Natural killer cell (primary cell): ENCODE measurements around the gene SASH1. TPM values are rescaled to one million over a fixed set of nuclear protein-coding genes. Genes with fewer than 3 reads are reported as not detected.

ENCODE experiments used
- ATAC-seq, 3 donors: fragments of 150-1000 bp in 2 of 3; fragments of 200-7000 bp in 1 of 3; cut with Tn5 transposase; 1 replicate in 1 of 3; 2 replicates in 2 of 3; pipeline ENCODE4 v1.10.0; 2021; ENCODE audit warnings: mild to moderate bottlenecking in 2 of 3, moderate library complexity in 2 of 3
- DNase-seq, 2 donors: peaks; one replicate each; pipeline versions ENCODE4 v3.0.0 to v3.0.0-alpha.2; 2013 to 2021; ENCODE audit warnings: mixed read lengths in 1 of 2
- H3K27ac ChIP-seq: one replicate; pipeline ENCODE4 v1.5.1; 2013; ENCODE audit warnings: mild to moderate bottlenecking, low read length
- H3K27me3 ChIP-seq: one replicate; pipeline ENCODE4 v1.6.1; 2013; ENCODE audit warnings: low read length; ENCODE audit not compliant: control insufficient read depth, insufficient read depth
- H3K36me3 ChIP-seq: one replicate; pipeline ENCODE4 v1.6.1; 2013; ENCODE audit warnings: low read length; ENCODE audit not compliant: control insufficient read depth, insufficient read depth
- H3K4me1 ChIP-seq: one replicate; pipeline ENCODE4 v1.6.1; 2013; ENCODE audit warnings: low read length; ENCODE audit not compliant: control insufficient read depth, insufficient read depth
- H3K4me3 ChIP-seq: one replicate; pipeline ENCODE4 v1.5.1; 2013; ENCODE audit warnings: low read length
- H3K9me3 ChIP-seq: one replicate; pipeline ENCODE4 v1.6.1; 2013; ENCODE audit warnings: low read length; ENCODE audit not compliant: control insufficient read depth, insufficient read depth
- H3K27ac Mint-ChIP-seq, 2 donors: one replicate each; pipeline ENCODE4 v1.8.0; 2022; ENCODE audit warnings: mild to moderate bottlenecking in 2 of 2, mixed read lengths in 2 of 2, moderate library complexity in 1 of 2
- H3K27me3 Mint-ChIP-seq, 2 donors: one replicate each; pipeline ENCODE4 v1.8.0; 2022; ENCODE audit warnings: low read depth in 2 of 2, mixed read lengths in 2 of 2
- H3K36me3 Mint-ChIP-seq: one replicate; pipeline ENCODE4 v1.8.0; 2022; ENCODE audit warnings: mixed read lengths
- H3K4me1 Mint-ChIP-seq, 2 donors: one replicate each; pipeline ENCODE4 v1.8.0; 2022; ENCODE audit warnings: mixed read lengths in 2 of 2
- H3K4me3 Mint-ChIP-seq: one replicate; pipeline ENCODE4 v1.8.0; 2022; ENCODE audit warnings: mild to moderate bottlenecking, moderate library complexity, mixed read lengths
- H3K9me3 Mint-ChIP-seq, 2 donors: one replicate each; pipeline ENCODE4 v1.8.0; 2022; ENCODE audit warnings: mixed read lengths in 2 of 2
- CTCF ChIP-seq: fragments of 200-600 bp; IDR thresholded peaks from one replicate; pipeline ENCODE4 v1.8.0; 2022; ENCODE audit warnings: antibody characterized with exemption
- WGBS: methylation state at CpG from one replicate; pipeline ENCODE4 v1.1.7; 2013; ENCODE audit warnings: missing lambda C conversion rate; ENCODE audit not compliant: insufficient coverage; 5-methylcytosine and 5-hydroxymethylcytosine counted together
- intact Hi-C: fragments of 100-400 bp; cut with micrococcal nuclease; formaldehyde crosslinking; loops from one replicate; pipeline ENCODE4 v1.14.2; 2022
- total RNA-seq, 4 donors: library from RNA; stranded (reverse); fragments of 120-200 nt in 1 of 4; gene quantifications; one replicate each; pipeline versions ENCODE4 v1.2.3 to v1.2.4, GENCODE V29; 2013 to 2022

SASH1 gene
- total RNA-seq, 3 donors from 2014 or later (not counting 1 experiment from before 2014, with no cell fraction given): 0.63 to 6.2 (median 2.7) TPM

GRCh38 chr6:148493424-148493823 is 150.8 kb downstream of the SASH1 start:
- H3K9me3 Mint-ChIP-seq: no peaks in the 10 kb centered on the region
- Histone ChIP-seq H3K4me1 (no peaks in the 10 kb centered on the region), H3K27me3 (peaks cover 6% of the 10 kb centered on the region), H3K27ac (no peak overlapping the region), H3K9me3 (no peaks in the 10 kb centered on the region), H3K36me3 (no peaks in the 10 kb centered on the region), H3K4me3 (no peak overlapping the region)
- ATAC-seq (no peak), DNase-seq (no peak)
- TF ChIP-seq CTCF: no peak
- 87% methylated on average over 6 of the region's 6 CpGs for WGBS
- intact Hi-C loops: no loop called here
- H3K4me3 Mint-ChIP-seq: no peak overlapping the region
- H3K36me3 Mint-ChIP-seq: no peaks in the 10 kb centered on the region
- H3K27me3 Mint-ChIP-seq: peaks cover 17 to 37% of the 10 kb centered on the region in 2 donors
- H3K4me1 Mint-ChIP-seq: no peaks in the 10 kb centered on the region
- no peak overlapping the region for H3K27ac Mint-ChIP-seq

GRCh38 chr6:148494226-148494625 is 151.6 kb downstream of the SASH1 start:
- Mint-ChIP-seq H3K9me3 (no peaks in the 10 kb centered on the region), H3K27ac (no peak overlapping the region), H3K36me3 (no peaks in the 10 kb centered on the region), H3K4me1 (no peaks in the 10 kb centered on the region), H3K4me3 (no peak overlapping the region), H3K27me3 (peaks cover 12 to 30% of the 10 kb centered on the region in 2 donors)
- H3K27ac ChIP-seq: no peak overlapping the region
- DNase-seq: no peak
- 92% methylated on average over 8 of the region's 8 CpGs for WGBS
- no peaks in the 10 kb centered on the region for H3K9me3 ChIP-seq
- TF ChIP-seq CTCF: no peak
- H3K4me1 ChIP-seq: no peaks in the 10 kb centered on the region
- intact Hi-C loops: no loop called here
- no peak overlapping the region for H3K4me3 ChIP-seq
- no peak for ATAC-seq
- H3K36me3 ChIP-seq: no peaks in the 10 kb centered on the region
- peaks cover 6% of the 10 kb centered on the region for H3K27me3 ChIP-seq

GRCh38 chr6:148495029-148495428 is 152.4 kb downstream of the SASH1 start:
- Histone ChIP-seq H3K27ac (no peak overlapping the region), H3K9me3 (no peaks in the 10 kb centered on the region), H3K4me3 (no peak overlapping the region), H3K27me3 (peaks cover 6% of the 10 kb centered on the region), H3K36me3 (no peaks in the 10 kb centered on the region), H3K4me1 (no peaks in the 10 kb centered on the region)
- no peaks in the 10 kb centered on the region for H3K4me1 Mint-ChIP-seq
- H3K9me3 Mint-ChIP-seq: no peaks in the 10 kb centered on the region
- no peak for DNase-seq
- intact Hi-C loops: no loop called here
- TF ChIP-seq CTCF: no peak
- no peak overlapping the region for H3K4me3 Mint-ChIP-seq
- H3K27ac Mint-ChIP-seq: no peak overlapping the region
- 84% methylated on average over 6 of the region's 6 CpGs for WGBS
- no peaks in the 10 kb centered on the region for H3K36me3 Mint-ChIP-seq
- no peak for ATAC-seq
- peaks cover 14 to 26% of the 10 kb centered on the region in 2 donors for H3K27me3 Mint-ChIP-seq

- no peak for DNase-seq
- Histone ChIP-seq H3K27ac (no peak overlapping the region), H3K36me3 (no peaks in the 10 kb centered on the region), H3K9me3 (no peaks in the 10 kb centered on the region), H3K27me3 (peaks cover 6% of the 10 kb centered on the region), H3K4me1 (no peaks in the 10 kb centered on the region), H3K4me3 (no peak overlapping the region)
- H3K36me3 Mint-ChIP-seq: no peaks in the 10 kb centered on the region
- H3K27ac Mint-ChIP-seq: no peak overlapping the region
- no peaks in the 10 kb centered on the region for H3K4me1 Mint-ChIP-seq
- ATAC-seq: no peak
- no peaks in the 10 kb centered on the region for H3K9me3 Mint-ChIP-seq
- no peak for TF ChIP-seq CTCF
- WGBS: 100% methylated on average over 2 of the region's 2 CpGs
- H3K4me3 Mint-ChIP-seq: no peak overlapping the region
- intact Hi-C loops: no loop called here
- H3K27me3 Mint-ChIP-seq: peaks cover 12 to 28% of the 10 kb centered on the region in 2 donors
Measured at GRCh38 chr6:148497257-148497656, 154.6 kb downstream of the SASH1 start.
